OCI-LY1 (cell line): Measurements from ENCODE around the gene EPHA8.

Experiments used
- EZH2 ChIP-seq: fragments of 200-600 bp; sonication (generic), shearing (Covaris generic); IDR thresholded peaks from 2 replicates; pipeline ENCODE4 v1.8.0; 2017; ENCODE audit warnings: borderline replicate concordance, mixed run types, mild to moderate bottlenecking, antibody characterized with exemption, low read length, moderate library complexity, mixed read lengths
- TF ChIP-seq, protein P1 (sequence below): fragments of 200-600 bp; sonication (generic), shearing (Covaris generic); IDR thresholded peaks from 2 replicates; pipeline ENCODE4 v1.5.1; 2017; ENCODE audit warnings: mild to moderate bottlenecking, antibody characterized with exemption, low read length, moderate library complexity, mixed read lengths

- TF ChIP-seq, protein P1, sequence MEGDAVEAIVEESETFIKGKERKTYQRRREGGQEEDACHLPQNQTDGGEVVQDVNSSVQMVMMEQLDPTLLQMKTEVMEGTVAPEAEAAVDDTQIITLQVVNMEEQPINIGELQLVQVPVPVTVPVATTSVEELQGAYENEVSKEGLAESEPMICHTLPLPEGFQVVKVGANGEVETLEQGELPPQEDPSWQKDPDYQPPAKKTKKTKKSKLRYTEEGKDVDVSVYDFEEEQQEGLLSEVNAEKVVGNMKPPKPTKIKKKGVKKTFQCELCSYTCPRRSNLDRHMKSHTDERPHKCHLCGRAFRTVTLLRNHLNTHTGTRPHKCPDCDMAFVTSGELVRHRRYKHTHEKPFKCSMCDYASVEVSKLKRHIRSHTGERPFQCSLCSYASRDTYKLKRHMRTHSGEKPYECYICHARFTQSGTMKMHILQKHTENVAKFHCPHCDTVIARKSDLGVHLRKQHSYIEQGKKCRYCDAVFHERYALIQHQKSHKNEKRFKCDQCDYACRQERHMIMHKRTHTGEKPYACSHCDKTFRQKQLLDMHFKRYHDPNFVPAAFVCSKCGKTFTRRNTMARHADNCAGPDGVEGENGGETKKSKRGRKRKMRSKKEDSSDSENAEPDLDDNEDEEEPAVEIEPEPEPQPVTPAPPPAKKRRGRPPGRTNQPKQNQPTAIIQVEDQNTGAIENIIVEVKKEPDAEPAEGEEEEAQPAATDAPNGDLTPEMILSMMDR: no peak
- no peak for TF ChIP-seq EZH2
These were observed 31.1 kb downstream of the EPHA8 start for GRCh38 chr1:22594396-22594795.
